Measurements from ENCODE around the gene RRP8. TPM values are rescaled to one million over a fixed set of nuclear protein-coding genes. Genes with fewer than 3 reads are reported as not detected.

Gene RRP8
- total RNA-seq, 1 experiment from 2014 or later = 16.0 TPM

DNA sequence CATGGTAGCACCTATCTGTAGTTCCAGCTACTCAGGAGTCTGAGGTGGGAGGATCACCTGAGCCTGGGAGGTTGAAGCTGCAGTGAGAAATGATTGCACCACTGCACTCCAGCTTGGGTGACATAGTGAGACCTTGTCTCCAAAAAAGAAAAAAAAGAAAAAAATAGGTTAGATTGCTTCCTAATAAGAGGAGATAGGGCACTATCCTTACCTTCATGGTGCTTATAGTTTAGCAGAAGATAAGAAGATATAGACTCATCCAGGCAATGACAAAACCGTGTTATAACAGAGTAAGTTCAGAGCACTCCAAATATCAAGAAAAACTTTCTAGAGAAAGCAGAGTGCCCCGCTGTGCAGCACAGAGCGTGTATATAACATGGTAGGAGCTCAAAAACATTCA lies 42.1 kb downstream of the RRP8 start:
- no peak overlapping the region for H3T11ph ChIP-seq (ENCODE audit: low read length)
- H2BK20ac ChIP-seq (ENCODE audit: low read depth, low read length, poor library complexity, severe bottlenecking) = no peak overlapping the region
- no peak overlapping the region for H4K8ac ChIP-seq (replicated peaks; ENCODE audit: insufficient read length, low read depth, low read length)
- H2AK5ac ChIP-seq (ENCODE audit: insufficient read length, low read length) = no peak overlapping the region
- peaks cover 2% of the 10 kb centered on the region; the same call in 1 of the 2 replicates for H3K4me1 ChIP-seq (ENCODE audit: insufficient read depth, low read length)
- no peaks in the 10 kb centered on the region for H3K9me3 Mint-ChIP-seq
- no peak overlapping the region for H4K5ac ChIP-seq (ENCODE audit: insufficient read length, low read depth, low read length)
- H3K4ac ChIP-seq (ENCODE audit: low read depth, low read length) = no peak overlapping the region
- H3K79me1 ChIP-seq (ENCODE audit: insufficient read depth, low read depth, low read length, poor library complexity, severe bottlenecking) = no peaks in the 10 kb centered on the region
- H3K27ac Mint-ChIP-seq = no peak overlapping the region
- no peak overlapping the region for H3K9ac ChIP-seq (ENCODE audit: extremely low read depth, insufficient read length, low read length)
- H2AFZ ChIP-seq (ENCODE audit: low read length) = no peak overlapping the region
- H4K91ac ChIP-seq (ENCODE audit: insufficient read length, low read depth, low read length) = no peak overlapping the region
- no peak overlapping the region for H3K14ac ChIP-seq (ENCODE audit: insufficient read depth, low read length)
- TF ChIP-seq, protein P1, sequence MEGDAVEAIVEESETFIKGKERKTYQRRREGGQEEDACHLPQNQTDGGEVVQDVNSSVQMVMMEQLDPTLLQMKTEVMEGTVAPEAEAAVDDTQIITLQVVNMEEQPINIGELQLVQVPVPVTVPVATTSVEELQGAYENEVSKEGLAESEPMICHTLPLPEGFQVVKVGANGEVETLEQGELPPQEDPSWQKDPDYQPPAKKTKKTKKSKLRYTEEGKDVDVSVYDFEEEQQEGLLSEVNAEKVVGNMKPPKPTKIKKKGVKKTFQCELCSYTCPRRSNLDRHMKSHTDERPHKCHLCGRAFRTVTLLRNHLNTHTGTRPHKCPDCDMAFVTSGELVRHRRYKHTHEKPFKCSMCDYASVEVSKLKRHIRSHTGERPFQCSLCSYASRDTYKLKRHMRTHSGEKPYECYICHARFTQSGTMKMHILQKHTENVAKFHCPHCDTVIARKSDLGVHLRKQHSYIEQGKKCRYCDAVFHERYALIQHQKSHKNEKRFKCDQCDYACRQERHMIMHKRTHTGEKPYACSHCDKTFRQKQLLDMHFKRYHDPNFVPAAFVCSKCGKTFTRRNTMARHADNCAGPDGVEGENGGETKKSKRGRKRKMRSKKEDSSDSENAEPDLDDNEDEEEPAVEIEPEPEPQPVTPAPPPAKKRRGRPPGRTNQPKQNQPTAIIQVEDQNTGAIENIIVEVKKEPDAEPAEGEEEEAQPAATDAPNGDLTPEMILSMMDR (conservative IDR thresholded peaks at IDR 0.05) = no peak
- H3K23me2 ChIP-seq (ENCODE audit: insufficient read length, low read depth, low read length, poor library complexity, severe bottlenecking) = no peaks in the 10 kb centered on the region
- no peaks in the 10 kb centered on the region for H3K79me2 ChIP-seq (ENCODE audit: insufficient read depth, low read length)
- no peak overlapping the region for H2BK15ac ChIP-seq (ENCODE audit: low read depth, low read length)
- WGBS (ENCODE audit: extremely low coverage, insufficient read length, low lambda C conversion rate) = no CpG with 5 or more reads among the region's 3 CpGs
- H3K4me1 Mint-ChIP-seq = peaks cover 20 to 31% of the 10 kb centered on the region in 2 experiments
- H3K23ac ChIP-seq (ENCODE audit: insufficient read length, low read depth, low read length) = no peak overlapping the region
- H3K27ac ChIP-seq (ENCODE audit: insufficient read length, low read depth, low read length) = no peak overlapping the region
- no peaks in the 10 kb centered on the region for H3K9me3 ChIP-seq (ENCODE audit: control insufficient read depth, low read depth, low read length)
- H2BK120ac ChIP-seq (ENCODE audit: low read depth, low read length, poor library complexity, severe bottlenecking) = no peak overlapping the region
- H3K27me3 Mint-ChIP-seq (ENCODE audit: low read depth) = no peaks in the 10 kb centered on the region; the same call in 1 of the 2 replicates
- no peak for DNase-seq
- no peak overlapping the region for H2BK5ac ChIP-seq (ENCODE audit: insufficient read length, low read length)
- H2BK12ac ChIP-seq (ENCODE audit: insufficient read length, low read depth, low read length) = no peak overlapping the region
- H4K20me1 ChIP-seq (ENCODE audit: control insufficient read depth, insufficient read depth, insufficient read length) = no peaks in the 10 kb centered on the region
- H3K4me2 ChIP-seq (ENCODE audit: insufficient read depth, insufficient read length, low read length) = no peak overlapping the region
- H3K36me3 Mint-ChIP-seq (ENCODE audit: insufficient read depth in 1 of 3, low read depth in 3 of 3) = no peaks in the 10 kb centered on the region; a peak in 1 of 7 replicates
- H3K4me3 Mint-ChIP-seq = no peak overlapping the region
- H3K18ac ChIP-seq (ENCODE audit: insufficient read length, low read depth, low read length) = no peak overlapping the region
- H3K56ac ChIP-seq (ENCODE audit: insufficient read length, low read depth, low read length) = no peak overlapping the region
- H3K27me3 ChIP-seq (ENCODE audit: insufficient read depth, low read length) = no peaks in the 10 kb centered on the region
